LHCN-M2 (cell line): ENCODE results near the gene SLC25A36. TPM values are rescaled to one million over a fixed set of nuclear protein-coding genes. Genes with fewer than 3 reads are reported as not detected.
A peak's percentile ranks its signal among the peaks of the same experiment; 100 is the strongest.
"Not testable (repeated sequence)": the region's sequence is repeated elsewhere in the genome, so short reads cannot be mapped to it uniquely, and the experiment has no call there.

Source experiments
- DNase-seq: peaks from one replicate; pipeline ENCODE4 v3.0.0-alpha.2; 2012; ENCODE audit warnings: low read depth
- total RNA-seq: library from RNA; depleted of rRNA; stranded (reverse); fragments of >200 nt; gene quantifications from 2 replicates; pipeline ENCODE4 v1.2.3, GENCODE V29; 2014; rRNA removed

The SLC25A36 gene
- total RNA-seq, 1 experiment from 2014 or later = 52.8 TPM

- DNase-seq = peak; percentile 44
Observed at GRCh38 chr3:140994316-140994715, 52.7 kb downstream of the SLC25A36 start.

- DNase-seq = not testable (repeated sequence)
Observed at GRCh38 chr3:140994861-140995260, 53.2 kb downstream of the SLC25A36 start.

GRCh38 chr3:140995881-140996280, 54.2 kb downstream of the SLC25A36 start:
- no peak for DNase-seq

- peak; percentile 41 for DNase-seq
Observed at GRCh38 chr3:141000027-141000663, 58.5 kb downstream of the SLC25A36 start.

GRCh38 chr3:141000686-141001085, 59.0 kb downstream of the SLC25A36 start:
- DNase-seq = no peak

GRCh38 chr3:141006344-141006743, 64.7 kb downstream of the SLC25A36 start:
- DNase-seq = no peak

- DNase-seq = no peak
Observed at GRCh38 chr3:141009496-141009895, 67.9 kb downstream of the SLC25A36 start.

- peak; percentile 71 for DNase-seq
Observed at GRCh38 chr3:141011232-141011996, 69.8 kb downstream of the SLC25A36 start.

GRCh38 chr3:141011997-141012262, 70.3 kb downstream of the SLC25A36 start:
- no peak for DNase-seq

- no peak for DNase-seq
Observed at GRCh38 chr3:141012571-141012970, 70.9 kb downstream of the SLC25A36 start.

GRCh38 chr3:141015481-141015880, 73.8 kb downstream of the SLC25A36 start:
- peak; percentile 69 for DNase-seq

GRCh38 chr3:141017366-141018322, 76.0 kb downstream of the SLC25A36 start:
- not testable (repeated sequence) for DNase-seq

- DNase-seq = no peak
Observed at GRCh38 chr3:141019244-141019643, 77.6 kb downstream of the SLC25A36 start.

- DNase-seq = peak; percentile 70
Observed at GRCh38 chr3:141020143-141020830, 78.7 kb downstream of the SLC25A36 start.

GRCh38 chr3:141021261-141021660, 79.6 kb downstream of the SLC25A36 start:
- peak; percentile 61 for DNase-seq

Other genes starting within 250 kb of the SLC25A36 start
- 0.52 and 0.58 TPM in 2 replicates for gene SPSB4, start 109.5 kb downstream of the SLC25A36 start, total RNA-seq